ENCODE results near the gene MLH1. TPM values are rescaled to one million over a fixed set of nuclear protein-coding genes. Genes with fewer than 3 reads are reported as not detected.
"Not testable (repeated sequence)": the region's sequence is repeated elsewhere in the genome, so short reads cannot be mapped to it uniquely, and the experiment has no call there.

The MLH1 gene
- total RNA-seq, 1 donor from 2014 or later = 50.2 TPM

DNA sequence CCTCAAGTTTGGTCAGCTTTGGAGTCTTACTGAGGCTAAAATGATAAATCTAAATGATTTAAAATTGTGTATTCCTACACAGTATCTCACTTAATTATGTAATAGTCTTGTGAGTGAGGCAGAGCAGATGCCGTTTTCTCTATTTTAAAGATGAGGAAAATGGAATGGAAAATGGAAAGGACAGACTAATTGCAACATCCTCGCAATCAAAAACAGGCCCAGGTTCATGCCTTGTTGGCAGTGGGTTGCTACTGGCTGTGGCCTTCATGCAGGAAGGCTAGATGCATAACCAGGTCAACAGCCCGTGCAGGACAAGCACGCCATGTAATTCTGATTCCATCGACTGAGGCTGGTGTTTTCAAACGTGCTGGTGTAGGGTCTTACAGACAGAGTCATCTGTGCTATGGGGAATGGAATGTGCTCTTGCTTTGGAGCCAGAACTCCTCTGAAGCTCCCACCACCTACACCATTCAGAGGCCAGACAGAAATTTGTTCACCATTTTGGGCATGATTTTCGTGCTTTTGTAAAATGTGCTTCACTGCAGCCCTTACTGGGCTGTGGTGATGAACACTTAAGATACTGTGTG lies 37.9 kb downstream of the MLH1 start:
- no peak for DNase-seq (ENCODE audit: low read depth)
- H3K4me3 ChIP-seq (ENCODE audit: low read depth, low read length) = no peak overlapping the region
- TF ChIP-seq, protein P1, sequence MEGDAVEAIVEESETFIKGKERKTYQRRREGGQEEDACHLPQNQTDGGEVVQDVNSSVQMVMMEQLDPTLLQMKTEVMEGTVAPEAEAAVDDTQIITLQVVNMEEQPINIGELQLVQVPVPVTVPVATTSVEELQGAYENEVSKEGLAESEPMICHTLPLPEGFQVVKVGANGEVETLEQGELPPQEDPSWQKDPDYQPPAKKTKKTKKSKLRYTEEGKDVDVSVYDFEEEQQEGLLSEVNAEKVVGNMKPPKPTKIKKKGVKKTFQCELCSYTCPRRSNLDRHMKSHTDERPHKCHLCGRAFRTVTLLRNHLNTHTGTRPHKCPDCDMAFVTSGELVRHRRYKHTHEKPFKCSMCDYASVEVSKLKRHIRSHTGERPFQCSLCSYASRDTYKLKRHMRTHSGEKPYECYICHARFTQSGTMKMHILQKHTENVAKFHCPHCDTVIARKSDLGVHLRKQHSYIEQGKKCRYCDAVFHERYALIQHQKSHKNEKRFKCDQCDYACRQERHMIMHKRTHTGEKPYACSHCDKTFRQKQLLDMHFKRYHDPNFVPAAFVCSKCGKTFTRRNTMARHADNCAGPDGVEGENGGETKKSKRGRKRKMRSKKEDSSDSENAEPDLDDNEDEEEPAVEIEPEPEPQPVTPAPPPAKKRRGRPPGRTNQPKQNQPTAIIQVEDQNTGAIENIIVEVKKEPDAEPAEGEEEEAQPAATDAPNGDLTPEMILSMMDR (conservative IDR thresholded peaks at IDR 0.05; ENCODE audit: low read depth, low read length) = no peak

DNA sequence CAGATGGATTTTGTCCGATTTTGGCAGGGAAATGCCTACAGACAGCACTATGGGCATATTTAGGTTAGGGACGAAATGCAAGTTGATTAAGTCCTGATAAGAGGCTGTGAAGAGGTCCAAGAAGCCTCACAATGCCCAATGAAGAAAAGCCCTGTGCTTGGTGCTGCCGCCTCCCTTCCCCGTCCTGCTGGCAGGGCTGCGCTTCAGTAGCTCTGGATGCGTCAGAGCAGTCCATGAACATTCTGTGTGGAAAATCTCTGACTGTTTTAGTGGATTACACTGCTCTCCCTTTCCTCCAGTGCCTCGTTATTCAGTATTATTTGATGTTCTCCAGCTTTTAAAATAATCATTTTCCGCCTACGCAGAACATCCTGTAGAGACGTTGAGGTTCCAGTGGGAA lies 39.6 kb downstream of the MLH1 start:
- TF ChIP-seq, protein P1 (conservative IDR thresholded peaks at IDR 0.05; ENCODE audit: low read depth, low read length) = no peak

DNA sequence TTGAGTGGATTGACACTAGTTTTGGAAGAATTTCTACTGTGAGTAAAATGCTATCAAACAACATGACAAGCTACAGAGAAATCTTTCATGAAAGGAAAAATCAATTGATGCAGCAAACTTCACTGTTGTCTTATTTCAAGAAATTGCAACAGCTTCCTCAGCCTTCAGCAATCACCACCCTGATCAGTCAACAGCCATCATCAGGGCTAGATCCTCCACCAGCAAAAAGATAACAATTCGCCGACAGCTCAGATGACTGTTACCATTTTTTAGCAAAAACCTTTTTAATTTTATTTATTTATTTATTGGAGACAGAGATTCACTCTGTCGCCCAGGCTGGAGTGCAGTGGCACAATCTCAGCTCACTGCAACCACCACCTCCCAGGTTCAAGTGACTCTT lies 44.0 kb downstream of the MLH1 start:
- TF ChIP-seq, protein P1 (conservative IDR thresholded peaks at IDR 0.05; ENCODE audit: low read depth, low read length) = no peak
- no peak for DNase-seq (ENCODE audit: low read depth)
- no peak overlapping the region for H3K4me3 ChIP-seq (ENCODE audit: low read depth, low read length)

More for the DNA sequence above, 39.6 kb downstream of the MLH1 start:
- no peak for DNase-seq (ENCODE audit: low read depth)
- no peak overlapping the region for H3K4me3 ChIP-seq (ENCODE audit: low read depth, low read length)

DNA sequence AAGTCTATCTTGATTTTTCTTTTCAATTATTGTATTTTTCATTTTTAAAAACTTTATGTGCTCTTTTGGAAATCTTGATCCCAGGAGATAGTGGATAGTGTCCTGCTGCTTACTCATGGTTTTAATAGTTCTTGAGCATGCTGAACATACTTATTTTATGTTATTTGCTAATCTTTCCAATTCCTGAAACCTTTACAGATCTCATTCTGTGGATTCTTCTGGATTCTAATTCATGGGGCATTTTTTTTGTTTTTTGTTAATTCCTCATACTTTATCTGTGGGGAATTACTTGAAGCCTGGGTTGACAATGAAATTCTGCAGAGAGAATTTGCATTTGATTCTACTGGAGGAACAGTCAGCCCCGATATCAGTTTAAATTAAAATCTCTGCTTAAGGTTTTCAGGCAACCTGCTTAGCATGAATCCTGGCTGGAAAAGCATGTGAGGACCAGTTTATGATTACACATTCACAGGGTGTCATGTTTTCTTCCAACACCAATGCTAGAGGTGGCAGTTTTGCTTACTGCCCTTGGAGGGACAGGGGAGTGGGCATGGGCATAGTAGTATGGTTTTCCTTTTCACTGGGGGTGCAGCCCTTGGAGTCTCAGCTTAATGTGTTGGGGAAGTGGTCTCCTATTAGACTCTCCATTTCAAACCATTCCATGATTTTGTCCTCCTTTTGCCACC lies 46.0 kb downstream of the MLH1 start:
- TF ChIP-seq, protein P1 (conservative IDR thresholded peaks at IDR 0.05; ENCODE audit: low read depth, low read length) = no peak
- no peak for DNase-seq (ENCODE audit: low read depth)
- H3K4me3 ChIP-seq (ENCODE audit: low read depth, low read length) = no peak overlapping the region

DNA sequence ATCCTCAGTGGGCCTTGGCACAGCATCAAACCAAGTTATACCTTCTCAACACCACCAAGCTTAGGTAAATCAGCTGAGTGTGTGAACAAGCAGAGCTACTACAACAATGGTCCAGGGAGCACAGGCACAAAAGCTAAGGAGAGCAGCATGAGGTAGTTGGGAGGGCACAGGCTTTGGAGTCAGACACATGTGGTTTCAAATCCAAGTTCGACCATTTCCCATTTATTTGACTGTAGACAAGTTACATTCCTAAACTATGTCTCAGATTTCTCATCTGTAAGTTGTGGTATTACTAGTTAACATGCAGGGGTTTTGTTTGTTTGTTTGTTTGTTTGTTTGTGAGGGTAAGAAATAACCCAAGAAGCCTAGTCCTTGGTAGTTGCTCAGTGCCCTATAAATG lies 46.9 kb downstream of the MLH1 start:
- DNase-seq (ENCODE audit: low read depth) = no peak
- H3K4me3 ChIP-seq (ENCODE audit: low read depth, low read length) = no peak overlapping the region
- TF ChIP-seq, protein P1 (conservative IDR thresholded peaks at IDR 0.05; ENCODE audit: low read depth, low read length) = no peak

DNA sequence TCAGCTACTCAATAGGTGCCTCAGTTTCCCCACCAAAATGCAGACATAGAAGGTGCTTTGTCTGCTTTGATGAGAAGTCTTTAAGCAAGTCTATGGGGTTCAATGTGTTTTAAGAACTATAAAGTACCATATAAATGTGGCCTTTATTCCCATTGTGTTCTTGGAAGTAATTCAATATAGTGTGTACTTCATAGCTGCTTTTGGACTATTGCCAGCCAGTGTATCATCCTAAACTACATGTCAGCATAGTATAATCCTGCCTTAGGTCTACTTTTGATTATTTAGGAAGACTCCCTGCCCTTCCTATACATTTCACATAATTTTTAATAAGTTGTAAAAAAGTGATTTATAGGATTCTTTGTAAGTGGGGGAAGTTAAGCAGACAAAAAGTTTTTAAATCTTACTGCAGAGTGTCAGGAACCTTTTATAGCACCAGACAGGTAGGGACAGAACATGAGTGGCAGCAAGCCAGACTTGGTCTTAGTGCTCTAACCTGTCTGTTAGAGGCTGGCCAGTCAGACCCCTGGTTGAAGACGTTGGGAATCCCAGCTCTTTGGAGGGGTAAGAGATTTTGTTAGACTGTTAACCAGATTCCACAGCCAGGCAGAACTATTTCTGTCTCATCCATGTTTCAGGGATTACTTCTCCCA lies 48.4 kb downstream of the MLH1 start:
- no peak for DNase-seq (ENCODE audit: low read depth)
- TF ChIP-seq, protein P1 (conservative IDR thresholded peaks at IDR 0.05; ENCODE audit: low read depth, low read length) = no peak
- no peak overlapping the region for H3K4me3 ChIP-seq (ENCODE audit: low read depth, low read length)

DNA sequence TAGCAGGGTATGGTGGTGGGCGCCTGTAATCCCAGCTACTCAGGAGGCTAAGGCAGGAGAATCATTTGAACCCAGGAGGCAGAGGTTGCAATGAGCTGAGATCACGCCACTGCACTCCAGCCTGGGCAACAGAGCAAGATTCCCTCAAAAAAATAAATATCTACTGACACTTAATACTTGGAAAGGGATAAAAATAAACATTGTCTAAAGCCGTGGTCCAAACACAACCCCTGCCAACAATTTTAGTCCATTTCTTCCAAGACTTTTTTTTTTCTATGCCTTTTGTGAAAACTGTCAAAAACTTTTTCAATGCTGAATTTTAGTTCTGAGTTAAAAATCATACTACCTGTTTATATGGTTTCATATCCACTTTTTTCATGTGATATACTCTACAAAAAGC lies 49.4 kb downstream of the MLH1 start:
- H3K4me3 ChIP-seq (ENCODE audit: low read depth, low read length); DNase-seq (ENCODE audit: low read depth): not testable (repeated sequence)
